Measurements from ENCODE around the gene SLC16A11. TPM values are rescaled to one million over a fixed set of nuclear protein-coding genes. Genes with fewer than 3 reads are reported as not detected.
"Not testable (repeated sequence)": the region's sequence is repeated elsewhere in the genome, so short reads cannot be mapped to it uniquely, and the experiment has no call there.

Gene SLC16A11
- polyA plus RNA-seq (ENCODE audit: insufficient read length in 3 of 3) = under 1 TPM; 0.29 to 0.55 (median 0.34) TPM

- DNase-seq (ENCODE audit: low read depth in 3 of 3, low spot score in 2 of 3) = no peak
Observed at GRCh38 chr17:7043497-7044198, at the start of gene SLC16A11. TSS of gene SLC16A11 (minus strand) at chr17:7044092. CDS start at chr17:7043513, 579 bp downstream.

GRCh38 chr17:7091311-7092005, 47.6 kb upstream of the SLC16A11 start:
- DNase-seq (ENCODE audit: low read depth in 3 of 3, low spot score in 2 of 3) = not testable (repeated sequence)

GRCh38 chr17:7089570-7089969, 45.7 kb upstream of the SLC16A11 start:
- not testable (repeated sequence) for DNase-seq (ENCODE audit: low read depth in 3 of 3, low spot score in 2 of 3)

GRCh38 chr17:7088442-7088841, 44.5 kb upstream of the SLC16A11 start:
- not testable (repeated sequence) for DNase-seq (ENCODE audit: low read depth in 3 of 3, low spot score in 2 of 3)

GRCh38 chr17:7084088-7084487, 40.2 kb upstream of the SLC16A11 start:
- DNase-seq (ENCODE audit: low read depth in 3 of 3, low spot score in 2 of 3) = no peak

GRCh38 chr17:7083592-7083991, 39.7 kb upstream of the SLC16A11 start:
- DNase-seq (ENCODE audit: low read depth in 3 of 3, low spot score in 2 of 3) = no peak

GRCh38 chr17:7081341-7082062, 37.6 kb upstream of the SLC16A11 start:
- DNase-seq (ENCODE audit: low read depth in 3 of 3, low spot score in 2 of 3) = no peak

- no peak for DNase-seq (ENCODE audit: low read depth in 3 of 3, low spot score in 2 of 3)
Observed at GRCh38 chr17:7080456-7081041, 36.7 kb upstream of the SLC16A11 start.

- DNase-seq (ENCODE audit: low read depth in 3 of 3, low spot score in 2 of 3) = no peak
Observed at GRCh38 chr17:7079581-7080455, 35.9 kb upstream of the SLC16A11 start, which contains the start of gene CLEC10A. TSS of gene CLEC10A (minus strand) at chr17:7080251. CDS start at chr17:7078812, 1,439 bp downstream.

- no peak for DNase-seq (ENCODE audit: low read depth in 3 of 3, low spot score in 2 of 3)
Observed at GRCh38 chr17:7078711-7079110, 34.8 kb upstream of the SLC16A11 start.

GRCh38 chr17:7077911-7078546, 34.1 kb upstream of the SLC16A11 start:
- no peak for DNase-seq (ENCODE audit: low read depth in 3 of 3, low spot score in 2 of 3)

- no peak for DNase-seq (ENCODE audit: low read depth in 3 of 3, low spot score in 2 of 3)
Observed at GRCh38 chr17:7074931-7075330, 31.0 kb upstream of the SLC16A11 start.

GRCh38 chr17:7072406-7072805, 28.5 kb upstream of the SLC16A11 start:
- no peak for DNase-seq (ENCODE audit: low read depth in 3 of 3, low spot score in 2 of 3)

GRCh38 chr17:7070712-7071111, 26.8 kb upstream of the SLC16A11 start:
- no peak for DNase-seq (ENCODE audit: low read depth in 3 of 3, low spot score in 2 of 3)

- no peak for DNase-seq (ENCODE audit: low read depth in 3 of 3, low spot score in 2 of 3)
Observed at GRCh38 chr17:7068268-7068667, 24.4 kb upstream of the SLC16A11 start.

GRCh38 chr17:7067198-7067597, 23.3 kb upstream of the SLC16A11 start:
- DNase-seq (ENCODE audit: low read depth in 3 of 3, low spot score in 2 of 3) = no peak

- no peak for DNase-seq (ENCODE audit: low read depth in 3 of 3, low spot score in 2 of 3)
Observed at GRCh38 chr17:7064261-7064660, 20.4 kb upstream of the SLC16A11 start.

GRCh38 chr17:7063518-7064094, 19.7 kb upstream of the SLC16A11 start:
- DNase-seq (ENCODE audit: low read depth in 3 of 3, low spot score in 2 of 3) = no peak
